Measurements from ENCODE around the gene MYBPC1.
"Not testable (repeated sequence)": the region's sequence is repeated elsewhere in the genome, so short reads cannot be mapped to it uniquely, and the experiment has no call there.

Gene MYBPC1

GRCh38 chr12:101594700-101595099 lies at the start of gene MYBPC1:
Gene MYBPC1 (plus strand): TSS chr12:101594971. CDS start chr12:101595071, 100 bp downstream.
- H3K4me3 ChIP-seq (ENCODE audit: low read depth, low read length), result no peak within 1 kb of the TSS
- H3K9me3 ChIP-seq (ENCODE audit: control insufficient read depth, insufficient read depth, low read depth, low read length), result no peaks in the 10 kb centered on the region
- H3K4me1 ChIP-seq (ENCODE audit: control insufficient read depth, insufficient read depth, low read length), result peaks cover 14% of the 10 kb centered on the region
- H3K27ac ChIP-seq (ENCODE audit: low read depth, low read length), result no peak within 1 kb of the TSS
- no peak within 1 kb of the TSS for H3K9ac ChIP-seq (ENCODE audit: low read length)
- H3K27me3 ChIP-seq (ENCODE audit: control insufficient read depth, insufficient read depth, low read length), result no peaks in the 10 kb centered on the region
- no peaks in the 10 kb centered on the region for H3K36me3 ChIP-seq (ENCODE audit: control insufficient read depth, insufficient read depth, low read length)

GRCh38 chr12:101551362-101552114 lies 43.2 kb upstream of the MYBPC1 start:
- Histone ChIP-seq H3K27ac (ENCODE audit: low read depth, low read length) (no peak overlapping the region), H3K9me3 (ENCODE audit: control insufficient read depth, insufficient read depth, low read depth, low read length) (peaks cover 19% of the 10 kb centered on the region), H3K9ac (ENCODE audit: low read length) (no peak overlapping the region), H3K4me3 (ENCODE audit: low read depth, low read length) (no peak overlapping the region), H3K27me3 (ENCODE audit: control insufficient read depth, insufficient read depth, low read length) (no peaks in the 10 kb centered on the region), H3K36me3 (ENCODE audit: control insufficient read depth, insufficient read depth, low read length) (no peaks in the 10 kb centered on the region), H3K4me1 (ENCODE audit: control insufficient read depth, insufficient read depth, low read length) (0 out of 2 replicates have a peak, but pooled peaks cover 8% of the 10 kb centered on the region)

- H3K4me3 ChIP-seq (ENCODE audit: low read depth, low read length), result no peak overlapping the region
Observed at GRCh38 chr12:101552277-101552676, 42.5 kb upstream of the MYBPC1 start.

GRCh38 chr12:101557094-101557493 lies 37.7 kb upstream of the MYBPC1 start:
- Histone ChIP-seq H3K4me3 (ENCODE audit: low read depth, low read length) (no peak overlapping the region), H3K4me1 (ENCODE audit: control insufficient read depth, insufficient read depth, low read length) (0 out of 2 replicates have a peak, but pooled peaks cover 10% of the 10 kb centered on the region), H3K9me3 (ENCODE audit: control insufficient read depth, insufficient read depth, low read depth, low read length) (no peaks in the 10 kb centered on the region), H3K36me3 (ENCODE audit: control insufficient read depth, insufficient read depth, low read length) (no peaks in the 10 kb centered on the region), H3K27ac (ENCODE audit: low read depth, low read length) (no peak overlapping the region), H3K27me3 (ENCODE audit: control insufficient read depth, insufficient read depth, low read length) (no peaks in the 10 kb centered on the region), H3K9ac (ENCODE audit: low read length) (no peak overlapping the region)

More at GRCh38 chr12:101552277-101552676, 42.5 kb upstream of the MYBPC1 start:
- no peaks in the 10 kb centered on the region for H3K36me3 ChIP-seq (ENCODE audit: control insufficient read depth, insufficient read depth, low read length)
- H3K27ac ChIP-seq (ENCODE audit: low read depth, low read length), result no peak overlapping the region
- H3K9me3 ChIP-seq (ENCODE audit: control insufficient read depth, insufficient read depth, low read depth, low read length), result peaks cover 19% of the 10 kb centered on the region
- no peaks in the 10 kb centered on the region for H3K27me3 ChIP-seq (ENCODE audit: control insufficient read depth, insufficient read depth, low read length)
- H3K4me1 ChIP-seq (ENCODE audit: control insufficient read depth, insufficient read depth, low read length), result 0 out of 2 replicates have a peak, but pooled peaks cover 8% of the 10 kb centered on the region
- H3K9ac ChIP-seq (ENCODE audit: low read length), result no peak overlapping the region

GRCh38 chr12:101558726-101559125 lies 36.0 kb upstream of the MYBPC1 start:
- not testable (repeated sequence) for H3K27me3 ChIP-seq (ENCODE audit: control insufficient read depth, insufficient read depth, low read length); H3K4me3 ChIP-seq (ENCODE audit: low read depth, low read length); H3K36me3 ChIP-seq (ENCODE audit: control insufficient read depth, insufficient read depth, low read length); H3K9ac ChIP-seq (ENCODE audit: low read length); H3K27ac ChIP-seq (ENCODE audit: low read depth, low read length); H3K9me3 ChIP-seq (ENCODE audit: control insufficient read depth, insufficient read depth, low read depth, low read length)
- 0 out of 2 replicates have a peak, but pooled peaks cover 10% of the 10 kb centered on the region for H3K4me1 ChIP-seq (ENCODE audit: control insufficient read depth, insufficient read depth, low read length)

GRCh38 chr12:101563212-101563611 lies 31.6 kb upstream of the MYBPC1 start:
- H3K27me3 ChIP-seq (ENCODE audit: control insufficient read depth, insufficient read depth, low read length), result no peaks in the 10 kb centered on the region
- H3K36me3 ChIP-seq (ENCODE audit: control insufficient read depth, insufficient read depth, low read length), result no peaks in the 10 kb centered on the region
- no peak overlapping the region for H3K27ac ChIP-seq (ENCODE audit: low read depth, low read length)
- H3K9me3 ChIP-seq (ENCODE audit: control insufficient read depth, insufficient read depth, low read depth, low read length), result no peaks in the 10 kb centered on the region
- H3K4me1 ChIP-seq (ENCODE audit: control insufficient read depth, insufficient read depth, low read length), result peaks cover 40% of the 10 kb centered on the region
- H3K4me3 ChIP-seq (ENCODE audit: low read depth, low read length), result no peak overlapping the region
- no peak overlapping the region for H3K9ac ChIP-seq (ENCODE audit: low read length)

GRCh38 chr12:101564912-101565311 lies 29.9 kb upstream of the MYBPC1 start:
- peaks cover 44% of the 10 kb centered on the region for H3K4me1 ChIP-seq (ENCODE audit: control insufficient read depth, insufficient read depth, low read length)
- H3K4me3 ChIP-seq (ENCODE audit: low read depth, low read length), result no peak overlapping the region
- no peaks in the 10 kb centered on the region for H3K9me3 ChIP-seq (ENCODE audit: control insufficient read depth, insufficient read depth, low read depth, low read length)
- H3K27ac ChIP-seq (ENCODE audit: low read depth, low read length), result peak overlapping the region; percentile 93; the same call in 1 of the 2 replicates
- no peaks in the 10 kb centered on the region for H3K36me3 ChIP-seq (ENCODE audit: control insufficient read depth, insufficient read depth, low read length)
- H3K27me3 ChIP-seq (ENCODE audit: control insufficient read depth, insufficient read depth, low read length), result no peaks in the 10 kb centered on the region
- H3K9ac ChIP-seq (ENCODE audit: low read length), result no peak overlapping the region

- peak overlapping the region; percentile 93 for H3K27ac ChIP-seq (ENCODE audit: low read depth, low read length)
- peak overlapping the region; percentile 77 for H3K9ac ChIP-seq (ENCODE audit: low read length)
Observed at GRCh38 chr12:101566318-101566717, 28.5 kb upstream of the MYBPC1 start.

GRCh38 chr12:101567918-101568317 lies 26.9 kb upstream of the MYBPC1 start:
- H3K9ac ChIP-seq (ENCODE audit: low read length), result no peak overlapping the region
- H3K36me3 ChIP-seq (ENCODE audit: control insufficient read depth, insufficient read depth, low read length), result no peaks in the 10 kb centered on the region
- peak overlapping the region; percentile 93; the same call in 1 of the 2 replicates for H3K27ac ChIP-seq (ENCODE audit: low read depth, low read length)
- no peaks in the 10 kb centered on the region for H3K27me3 ChIP-seq (ENCODE audit: control insufficient read depth, insufficient read depth, low read length)
- peaks cover 42% of the 10 kb centered on the region for H3K4me1 ChIP-seq (ENCODE audit: control insufficient read depth, insufficient read depth, low read length)
- H3K9me3 ChIP-seq (ENCODE audit: control insufficient read depth, insufficient read depth, low read depth, low read length), result no peaks in the 10 kb centered on the region
- no peak overlapping the region for H3K4me3 ChIP-seq (ENCODE audit: low read depth, low read length)

More at GRCh38 chr12:101566318-101566717, 28.5 kb upstream of the MYBPC1 start:
- Histone ChIP-seq H3K27me3 (ENCODE audit: control insufficient read depth, insufficient read depth, low read length) (no peaks in the 10 kb centered on the region), H3K4me1 (ENCODE audit: control insufficient read depth, insufficient read depth, low read length) (peaks cover 48% of the 10 kb centered on the region), H3K36me3 (ENCODE audit: control insufficient read depth, insufficient read depth, low read length) (no peaks in the 10 kb centered on the region), H3K4me3 (ENCODE audit: low read depth, low read length) (peak overlapping the region; percentile 25), H3K9me3 (ENCODE audit: control insufficient read depth, insufficient read depth, low read depth, low read length) (no peaks in the 10 kb centered on the region)

- Histone ChIP-seq H3K27ac (ENCODE audit: low read depth, low read length) (no peak overlapping the region), H3K4me3 (ENCODE audit: low read depth, low read length) (no peak overlapping the region), H3K27me3 (ENCODE audit: control insufficient read depth, insufficient read depth, low read length) (no peaks in the 10 kb centered on the region), H3K9me3 (ENCODE audit: control insufficient read depth, insufficient read depth, low read depth, low read length) (no peaks in the 10 kb centered on the region), H3K4me1 (ENCODE audit: control insufficient read depth, insufficient read depth, low read length) (peaks cover 37% of the 10 kb centered on the region), H3K9ac (ENCODE audit: low read length) (no peak overlapping the region), H3K36me3 (ENCODE audit: control insufficient read depth, insufficient read depth, low read length) (no peaks in the 10 kb centered on the region)
Observed at GRCh38 chr12:101570047-101570446, 24.7 kb upstream of the MYBPC1 start.

GRCh38 chr12:101571105-101571504 lies 23.7 kb upstream of the MYBPC1 start:
- no peak overlapping the region for H3K4me3 ChIP-seq (ENCODE audit: low read depth, low read length)
- H3K27ac ChIP-seq (ENCODE audit: low read depth, low read length), result no peak overlapping the region
- H3K9me3 ChIP-seq (ENCODE audit: control insufficient read depth, insufficient read depth, low read depth, low read length), result no peaks in the 10 kb centered on the region
- peaks cover 27% of the 10 kb centered on the region for H3K4me1 ChIP-seq (ENCODE audit: control insufficient read depth, insufficient read depth, low read length)
- H3K27me3 ChIP-seq (ENCODE audit: control insufficient read depth, insufficient read depth, low read length), result no peaks in the 10 kb centered on the region
- H3K36me3 ChIP-seq (ENCODE audit: control insufficient read depth, insufficient read depth, low read length), result no peaks in the 10 kb centered on the region
- H3K9ac ChIP-seq (ENCODE audit: low read length), result no peak overlapping the region
